Peyer's patch (tissue), 4 donors: ENCODE measurements around the gene RAB8B.

Experiments used
- CTCF ChIP-seq, 6 experiments: fragments of 450-650 bp in 4 of 6; fragments of 200-600 bp in 2 of 6; sonication (generic) in 1 of 6; IDR thresholded peaks; one replicate each; pipeline ENCODE4 v1.5.1; 2017 to 2019; ENCODE audit warnings: antibody characterized with exemption in 6 of 6, mild to moderate bottlenecking in 3 of 6, moderate library complexity in 1 of 6
- POLR2A ChIP-seq, 2 donors: fragments of 450-650 bp; IDR thresholded peaks; one replicate each; pipeline ENCODE4 v1.5.1; 2017; ENCODE audit warnings: antibody characterized with exemption in 2 of 2, mild to moderate bottlenecking in 2 of 2, moderate library complexity in 2 of 2

GRCh38 chr15:63221346-63221745 is 31.9 kb downstream of the RAB8B start:
- TF ChIP-seq CTCF (IDR thresholded peaks at IDR 0.05) (no peak), POLR2A (IDR thresholded peaks at IDR 0.05) (no peak)
